Activated gamma-delta T cell treated with anti-CD3 and anti-CD28 coated beads, Interleukin-2, amount 50 U/mL, for 16 hours (primary cell): Measurements from ENCODE around the gene ADCY6.

ENCODE experiments used
- DNase-seq: peaks from one replicate; pipeline ENCODE4 v3.0.0-alpha.2; 2020; ENCODE audit warnings: low read depth

Gene ADCY6

DNA sequence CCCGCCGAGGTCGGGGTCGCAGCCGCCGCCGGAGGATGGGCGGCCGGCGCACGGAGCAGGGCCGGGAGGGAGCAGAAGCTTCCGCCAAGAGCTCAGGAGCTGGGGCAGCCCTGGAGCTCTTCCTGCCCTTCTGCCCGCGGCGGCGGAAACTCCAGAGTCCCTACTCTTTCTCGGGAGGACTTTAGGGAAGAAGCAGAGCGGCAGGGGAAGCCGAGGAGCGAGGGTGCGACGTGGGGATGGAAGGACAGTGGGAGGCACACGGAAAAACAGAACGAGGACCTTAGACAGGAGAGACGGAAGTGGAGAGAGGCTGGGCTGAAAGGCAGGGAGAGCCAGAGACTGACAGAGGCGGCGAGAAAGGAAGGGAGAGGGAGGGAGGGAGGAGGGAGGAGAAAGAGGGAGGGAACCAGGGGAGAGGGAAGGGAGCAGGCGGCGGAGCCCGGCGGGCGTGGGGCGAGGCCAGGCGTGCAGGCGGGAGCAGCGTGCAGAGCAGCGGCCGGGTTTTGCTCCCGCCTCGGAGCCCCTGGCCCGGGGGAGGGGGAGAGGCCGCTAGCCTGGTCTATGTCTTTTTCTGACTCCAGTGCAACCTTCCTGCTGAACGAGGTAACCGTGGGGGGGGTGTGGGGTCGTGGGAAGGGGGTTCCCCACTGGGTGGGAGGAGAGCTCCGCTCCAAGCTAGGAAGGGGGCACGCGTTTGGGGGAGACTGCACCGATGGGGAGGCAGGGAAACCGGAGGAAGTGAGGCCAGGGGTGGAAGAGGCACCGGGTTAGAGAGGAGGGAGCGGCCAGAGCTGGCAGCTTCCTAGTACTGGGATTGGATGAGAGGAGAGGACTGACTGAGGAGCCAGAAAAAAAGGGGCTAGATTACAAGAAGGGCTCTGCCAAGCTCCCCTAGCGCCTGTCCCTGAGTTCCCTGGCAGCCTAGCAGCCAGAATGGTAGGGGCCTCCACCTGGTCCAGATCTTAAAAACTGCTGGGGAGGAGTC lies 26.5 kb upstream of the ADCY6 start:
- DNase-seq, result no peak

DNA sequence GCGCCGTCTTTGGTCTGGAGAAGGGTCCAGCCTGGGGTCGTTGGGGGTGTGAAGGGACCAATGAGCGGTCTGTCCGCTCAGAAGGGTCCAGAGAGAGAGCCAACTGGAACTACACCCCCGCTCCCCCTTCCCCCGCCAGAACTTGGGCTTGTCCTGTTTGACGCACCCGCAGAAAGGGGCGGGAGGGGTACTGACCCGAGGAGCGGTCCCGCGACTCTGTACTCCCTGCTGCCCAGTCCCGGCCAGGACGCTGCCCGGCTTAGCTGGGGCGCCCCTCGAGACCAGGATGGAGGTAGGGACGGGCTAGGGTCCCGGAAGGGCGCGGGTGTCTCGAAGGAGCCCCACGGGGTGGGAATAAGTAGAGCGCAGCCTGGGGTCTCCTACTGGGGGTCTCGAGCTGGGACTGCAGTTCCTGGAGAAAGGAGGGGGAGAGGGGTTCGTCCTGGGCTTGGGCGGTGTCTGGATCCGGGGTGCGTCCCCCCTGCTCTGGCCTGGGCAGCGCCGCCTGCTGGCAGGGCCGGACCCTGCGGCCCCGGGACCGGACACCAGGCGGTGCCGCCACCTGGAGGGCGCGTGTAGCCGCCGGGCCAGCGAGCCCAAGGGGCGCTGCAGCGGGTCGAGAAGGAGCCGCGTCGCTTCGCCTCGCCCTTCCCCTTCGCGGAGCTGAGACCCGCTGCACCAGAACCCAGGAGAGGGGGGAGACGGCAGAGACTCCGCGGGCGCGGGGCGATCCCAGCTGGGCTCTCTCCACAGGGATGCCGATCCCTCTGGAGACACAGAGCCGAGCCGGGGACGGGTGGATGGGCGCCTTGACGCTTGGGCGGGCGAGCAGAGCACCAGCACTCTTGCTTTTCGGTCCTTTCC lies 25.6 kb upstream of the ADCY6 start:
- DNase-seq, result peak; percentile 59

DNA sequence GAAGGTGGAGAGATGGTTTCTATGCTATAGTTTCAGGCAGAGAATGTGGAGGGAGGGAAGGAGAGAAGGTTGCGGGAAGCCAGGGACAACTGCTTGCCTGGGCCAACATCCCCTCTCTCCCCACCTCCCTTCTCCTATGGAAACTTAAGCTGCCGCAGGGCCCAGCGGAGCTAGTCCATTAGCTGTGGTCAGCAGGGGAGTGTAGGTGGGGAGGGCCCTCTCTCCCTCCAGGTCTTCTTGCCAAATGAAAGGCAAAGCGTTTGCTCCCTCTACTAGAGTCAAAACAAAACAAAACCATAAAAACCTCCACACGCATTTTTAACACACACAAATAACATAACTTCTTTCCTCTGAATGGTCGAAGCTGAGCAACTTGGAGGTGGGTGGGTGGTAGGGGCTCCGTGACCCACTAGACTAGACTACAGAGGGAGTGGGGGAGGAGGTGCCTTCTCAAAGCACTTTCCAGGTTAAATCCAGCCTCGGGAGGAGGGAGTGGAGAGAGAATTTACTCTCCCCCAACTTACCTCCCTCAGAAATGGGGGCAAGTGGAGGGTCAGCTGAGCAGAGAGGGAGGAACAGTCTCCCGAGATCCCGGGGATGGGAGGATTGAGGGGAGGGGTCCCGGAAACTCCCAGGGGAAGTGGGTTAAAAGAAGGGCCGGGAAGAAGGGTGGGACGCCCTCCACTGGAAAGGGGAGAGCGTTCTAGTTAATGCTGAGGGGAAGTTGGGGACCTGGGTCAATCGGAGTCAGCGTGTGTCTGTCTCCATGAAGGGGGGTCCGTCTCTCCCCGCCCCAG lies 24.8 kb upstream of the ADCY6 start:
- no peak for DNase-seq

DNA sequence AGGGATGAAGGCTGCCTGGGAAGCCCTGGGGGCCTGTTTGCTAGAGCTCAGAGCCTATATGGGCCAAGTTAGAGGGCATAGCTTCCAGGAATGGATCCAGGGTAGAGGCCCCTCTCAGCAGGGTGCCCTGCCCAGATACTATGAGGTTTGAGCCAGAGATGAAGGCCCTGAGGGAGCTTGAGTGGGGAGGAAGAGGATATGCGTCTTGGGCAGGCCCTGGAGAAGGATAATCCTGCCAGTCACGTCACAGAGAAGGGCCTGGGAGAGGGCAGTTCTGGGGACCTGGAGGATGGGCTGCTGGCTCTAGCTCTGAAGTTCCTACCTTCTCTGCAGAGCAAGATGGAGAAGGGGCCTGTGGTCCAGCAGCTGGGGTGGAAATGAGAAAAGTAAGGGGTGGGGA lies 23.5 kb upstream of the ADCY6 start:
- DNase-seq, result no peak

DNA sequence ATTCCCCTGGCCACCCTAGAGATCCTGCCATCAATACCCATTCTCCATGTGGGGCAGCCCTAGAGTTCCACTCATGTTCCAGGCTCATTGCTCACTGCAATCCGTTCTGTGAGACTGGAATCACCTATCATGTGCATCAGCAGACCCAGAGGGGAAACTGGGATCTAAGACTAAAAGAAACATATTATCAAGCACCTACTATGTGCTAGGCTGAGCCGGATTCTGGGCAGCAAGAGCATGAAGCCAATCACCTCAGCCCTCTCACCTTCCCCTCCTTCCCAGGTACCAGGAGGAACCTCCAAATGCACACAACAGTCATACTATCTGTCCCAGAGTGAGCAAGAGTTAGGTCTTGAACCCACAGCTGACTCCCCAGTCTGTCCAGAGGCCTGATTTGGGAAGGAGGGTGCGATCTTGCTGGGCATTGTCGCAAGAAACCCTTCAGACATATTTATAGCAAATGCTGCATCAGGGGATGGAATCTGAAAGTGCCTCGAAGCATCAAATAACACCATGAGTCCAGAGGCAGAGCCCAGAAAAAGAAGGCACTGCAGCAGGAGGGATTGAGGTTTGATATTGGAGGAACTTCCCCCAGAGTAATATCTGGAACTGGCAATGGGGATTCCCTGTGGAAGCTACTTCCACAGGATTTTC lies 22.7 kb upstream of the ADCY6 start:
- no peak for DNase-seq

DNA sequence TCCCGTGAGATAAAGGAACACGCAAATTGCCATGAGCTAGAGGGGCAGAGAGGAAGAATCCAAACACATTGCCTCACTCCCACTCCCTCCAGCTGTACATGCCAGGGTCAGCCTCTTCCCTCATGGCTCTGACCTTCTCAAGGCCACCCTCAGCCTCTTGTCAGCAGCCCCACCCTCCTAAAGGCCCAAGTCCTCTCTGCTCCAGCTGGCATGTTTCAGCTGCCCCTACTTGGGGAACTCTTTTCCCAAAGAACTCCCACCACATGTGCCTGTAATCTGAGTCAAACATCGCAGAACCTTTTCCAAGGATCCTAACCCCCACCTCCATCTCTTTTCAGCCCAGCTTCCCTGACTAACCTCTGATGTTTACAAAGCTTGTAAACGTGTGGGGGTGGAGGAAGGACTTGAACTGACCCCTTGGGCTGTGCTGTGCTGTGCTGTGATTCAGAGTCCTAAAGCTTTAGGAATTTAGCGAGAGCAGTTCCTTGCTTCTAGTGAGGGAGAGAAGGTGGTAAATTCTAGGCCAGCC lies 22.1 kb upstream of the ADCY6 start:
- DNase-seq, result no peak

DNA sequence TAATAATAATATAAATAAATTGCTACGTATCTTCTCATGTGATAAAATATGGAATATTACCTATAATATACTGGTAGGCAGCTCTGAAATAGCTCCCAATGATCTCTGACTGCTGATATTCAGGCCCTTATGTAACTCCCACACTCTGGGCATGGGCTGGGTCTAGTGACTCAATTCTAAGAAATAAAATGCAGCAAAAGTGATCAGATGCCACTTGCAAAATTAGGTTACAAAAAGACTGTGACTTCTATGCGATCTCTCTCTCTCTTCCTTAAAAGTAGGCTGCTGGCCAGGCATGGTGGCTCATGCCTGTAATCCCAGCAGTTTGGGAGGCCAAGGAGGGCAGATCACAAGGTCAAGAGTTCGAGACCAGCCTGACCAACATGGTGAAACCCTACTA lies 19.1 kb upstream of the ADCY6 start:
- DNase-seq, result no peak

DNA sequence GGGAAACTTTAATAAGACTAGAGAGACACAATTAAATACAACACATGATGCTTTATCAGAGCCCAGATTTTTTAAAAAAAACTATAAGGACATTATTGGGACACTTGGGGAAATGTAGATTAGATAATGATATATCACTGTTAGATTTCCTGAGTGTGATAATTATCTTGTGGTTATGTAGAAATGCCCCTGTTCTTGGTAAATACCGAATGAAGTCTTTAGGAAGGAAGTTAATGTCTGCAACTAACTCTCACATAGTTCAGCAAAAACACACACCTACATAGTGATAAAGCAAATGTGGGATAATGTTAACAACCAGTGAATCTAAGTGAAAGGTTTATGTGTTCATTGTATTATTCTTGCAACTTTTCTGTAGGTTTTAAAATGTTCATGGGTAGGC lies 14.8 kb upstream of the ADCY6 start:
- no peak for DNase-seq

DNA sequence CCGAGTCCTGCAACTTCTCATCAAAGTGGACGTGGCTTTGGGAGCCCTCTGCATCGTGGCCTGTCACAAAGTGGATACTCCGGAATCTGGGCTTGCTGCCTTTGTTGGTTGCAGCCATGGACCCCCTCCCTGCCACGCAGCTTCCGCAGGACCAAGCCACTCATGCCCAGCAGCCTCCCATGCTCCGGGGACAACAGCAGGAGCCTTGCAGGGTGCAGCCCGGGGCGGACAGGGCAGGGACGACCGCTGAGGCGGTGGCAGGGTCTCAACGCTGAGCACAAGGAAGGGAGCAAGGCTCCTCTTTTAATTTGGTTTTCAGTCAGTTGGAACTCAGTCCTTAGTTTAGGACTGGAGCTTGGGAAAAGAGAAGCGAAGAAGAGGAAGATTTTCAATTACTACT lies 12.1 kb upstream of the ADCY6 start:
- DNase-seq, result no peak

DNA sequence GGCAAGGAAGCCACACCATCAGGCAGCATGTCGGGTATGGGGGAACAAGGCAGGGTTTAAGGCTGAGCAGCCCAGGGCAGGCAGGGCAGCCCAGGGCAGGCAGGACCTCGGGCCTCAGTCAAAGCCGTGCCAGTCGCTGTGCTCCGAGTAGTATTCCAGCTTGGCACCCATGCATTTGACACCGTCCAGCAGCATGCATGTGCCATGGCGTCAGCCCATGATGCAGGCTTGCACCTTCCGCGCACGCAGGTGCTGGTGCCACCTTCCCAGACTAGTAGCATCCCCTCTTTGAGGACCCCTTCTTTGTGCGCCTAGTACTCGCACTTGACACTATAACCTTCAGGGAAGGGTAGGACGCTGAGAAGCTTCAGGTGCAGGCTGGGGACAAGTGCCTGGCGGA lies 11.6 kb upstream of the ADCY6 start:
- DNase-seq, result no peak

DNA sequence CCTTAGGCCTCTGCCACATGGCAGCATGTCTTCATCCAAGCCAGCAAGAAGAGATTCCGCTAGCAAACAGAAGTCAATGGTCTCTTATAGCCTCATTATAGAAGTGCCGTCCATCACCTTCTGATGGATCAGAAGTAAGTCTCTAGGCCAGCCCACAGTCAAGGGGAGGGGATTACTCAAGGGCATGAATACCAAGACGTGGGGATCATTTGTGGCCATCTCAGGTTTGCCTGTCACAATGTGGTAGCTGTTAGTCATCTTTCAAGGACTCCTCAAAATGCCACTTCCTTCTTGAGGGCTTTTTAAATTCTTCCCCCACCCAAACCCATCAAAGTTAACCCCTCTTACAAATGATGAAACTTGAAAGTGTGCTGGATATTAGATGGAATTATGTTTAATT lies 8.1 kb upstream of the ADCY6 start:
- DNase-seq, result no peak

DNA sequence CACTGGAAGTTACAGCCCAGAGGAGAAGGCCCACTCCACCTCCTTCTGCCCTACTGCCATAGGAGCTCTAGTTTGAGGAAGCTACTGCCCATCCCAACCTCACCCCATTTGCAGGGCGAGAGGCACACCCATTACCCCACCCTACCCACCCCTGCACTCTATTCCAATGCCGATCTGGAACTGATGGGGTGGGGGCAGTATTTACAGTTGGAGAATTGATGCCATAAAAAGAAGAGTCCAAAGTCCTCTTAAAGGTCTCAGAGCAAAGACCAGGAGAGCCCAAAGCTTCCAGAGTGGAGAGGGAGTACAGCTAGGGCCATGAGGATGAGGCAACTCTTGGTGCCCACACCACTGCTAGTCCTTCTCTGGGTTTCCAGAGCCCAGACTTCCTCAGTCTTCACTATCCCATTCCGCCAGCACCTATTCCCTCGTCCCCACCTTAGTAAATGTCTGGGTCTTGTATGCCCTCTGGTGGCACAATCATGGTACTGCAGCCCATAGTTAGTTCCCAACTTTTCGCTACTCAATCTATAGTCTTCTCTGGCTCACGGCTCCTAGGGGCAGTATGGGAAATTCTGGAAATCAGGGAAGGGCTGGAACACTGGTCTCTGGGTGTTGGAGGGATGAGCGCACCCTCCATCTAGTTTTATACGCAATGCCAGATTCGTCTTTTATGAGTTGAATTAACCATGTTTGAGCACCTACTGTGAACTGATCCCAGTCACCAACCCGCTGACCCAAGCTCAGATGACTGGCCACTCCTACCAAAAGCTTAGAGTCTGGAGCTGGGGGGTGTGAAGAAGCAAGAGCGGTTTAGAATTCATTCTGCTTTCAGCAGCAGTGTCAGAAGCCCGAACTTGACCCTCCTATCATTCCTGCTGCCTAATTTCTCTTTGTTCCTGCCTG lies 6.9 kb upstream of the ADCY6 start:
- DNase-seq, result peak; percentile 30

DNA sequence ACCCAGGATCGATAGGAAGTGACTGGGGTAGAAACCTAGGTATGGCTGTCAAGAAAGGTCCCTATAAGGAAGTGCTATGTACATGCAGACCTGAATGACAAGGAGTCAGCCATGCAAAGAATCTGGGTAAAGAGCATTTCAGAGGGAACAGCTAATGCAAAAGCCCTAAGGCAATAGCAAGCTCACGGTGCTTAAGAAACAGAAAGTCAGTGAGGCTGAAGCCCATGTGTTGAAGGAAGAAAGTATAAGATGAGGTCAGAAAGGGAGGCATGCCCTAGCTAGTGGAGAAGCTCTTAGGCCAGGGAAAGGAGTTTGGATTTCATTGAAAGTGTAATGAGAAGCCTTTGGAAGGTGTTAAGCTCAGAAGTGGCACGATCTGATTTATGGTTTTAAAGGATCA lies 6.0 kb upstream of the ADCY6 start:
- no peak for DNase-seq

DNA sequence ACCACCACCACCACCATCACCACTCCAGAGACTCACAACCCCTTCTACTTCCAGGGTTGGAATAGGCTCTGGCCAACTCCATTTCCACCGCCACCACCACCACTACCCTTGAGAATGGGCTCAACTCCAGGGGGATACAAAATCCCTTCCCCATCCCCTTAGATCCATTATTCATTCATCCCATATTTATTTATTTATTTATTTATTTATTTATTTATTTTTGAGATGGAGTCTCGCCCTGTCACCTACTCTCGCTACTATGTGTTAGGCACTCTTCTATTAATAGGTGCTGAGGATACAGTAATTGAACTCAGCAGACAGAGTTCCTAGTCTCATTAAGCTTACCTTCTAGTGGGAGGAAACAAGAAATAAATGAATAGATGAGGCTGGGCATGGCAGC lies 4.8 kb upstream of the ADCY6 start:
- no peak for DNase-seq

DNA sequence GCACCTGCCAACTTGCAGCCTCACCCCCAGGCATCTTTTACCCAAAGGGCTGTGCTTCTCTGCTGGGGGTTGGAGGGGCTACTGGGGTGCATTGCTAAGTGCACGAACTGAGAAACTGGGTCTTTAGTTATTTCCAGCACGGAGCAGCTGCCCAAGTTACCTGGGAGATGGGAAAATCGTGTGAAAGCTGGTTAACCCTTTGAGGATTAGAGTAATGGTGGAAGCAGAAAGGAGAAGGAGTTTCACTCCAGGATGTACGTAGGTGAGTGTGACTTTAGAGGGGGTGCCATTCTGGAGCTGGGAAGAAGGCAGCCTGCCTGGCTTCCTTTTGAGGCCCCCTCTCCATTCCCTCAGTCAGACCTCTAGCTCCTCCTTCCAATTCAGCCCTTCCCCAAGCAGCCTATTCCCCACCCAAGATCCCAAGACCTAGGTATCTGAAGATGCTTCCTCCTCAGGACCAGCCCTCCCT lies 1.0 kb upstream of the ADCY6 start:
- no peak for DNase-seq

DNA sequence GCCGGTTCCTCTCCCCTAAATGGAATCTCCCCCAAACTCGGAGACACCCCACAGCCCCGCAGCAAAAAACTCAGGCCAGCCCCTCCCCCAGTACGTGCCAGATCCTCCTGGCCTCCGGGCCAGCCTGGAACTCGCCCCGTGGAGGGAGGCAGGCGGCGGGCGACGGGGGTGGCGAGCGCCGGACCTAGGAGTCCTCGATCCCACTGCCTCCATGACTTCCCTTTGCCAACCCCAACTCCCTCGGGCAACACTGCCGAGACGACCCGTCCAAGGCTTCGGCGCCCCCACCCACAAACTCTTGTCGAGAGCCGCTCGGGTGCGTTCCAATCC lies 400 bp downstream of the ADCY6 start:
- no peak for DNase-seq

DNA sequence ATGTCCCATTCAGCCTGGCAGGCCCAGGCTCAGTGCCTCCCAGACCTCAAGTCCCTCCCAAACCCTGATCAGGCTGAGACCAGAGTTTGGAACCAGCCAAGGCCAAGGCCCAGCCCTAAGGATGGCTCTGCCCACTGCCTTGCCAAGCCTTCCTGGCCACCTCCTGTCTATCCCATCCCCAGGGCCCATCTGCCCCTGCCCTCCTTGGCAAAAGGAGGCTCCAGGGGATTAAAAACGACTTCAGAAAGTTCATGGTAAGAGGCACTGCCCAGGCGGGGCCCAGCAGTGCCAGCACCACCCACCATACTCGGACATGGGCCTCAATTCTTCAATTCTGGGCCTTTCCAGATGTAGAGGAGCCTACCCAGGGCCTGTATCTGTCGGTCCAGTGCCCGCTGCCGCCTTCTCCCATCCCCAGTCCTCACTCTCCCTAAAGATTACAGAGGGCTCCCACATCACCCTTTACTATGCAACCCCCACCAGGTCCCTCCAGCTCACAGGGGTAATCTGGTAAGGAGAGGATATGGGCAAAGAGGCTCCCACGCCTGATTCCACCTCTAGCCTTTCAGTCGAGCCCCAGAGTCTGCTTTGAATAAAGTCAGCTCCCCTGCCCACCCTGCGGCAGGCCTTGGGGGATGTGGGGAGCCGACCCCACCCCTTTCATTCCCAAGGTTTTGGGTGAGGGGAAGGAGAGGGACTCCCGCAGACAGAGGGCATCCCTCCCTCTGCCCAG lies 932 bp downstream of the ADCY6 start:
- no peak for DNase-seq

DNA sequence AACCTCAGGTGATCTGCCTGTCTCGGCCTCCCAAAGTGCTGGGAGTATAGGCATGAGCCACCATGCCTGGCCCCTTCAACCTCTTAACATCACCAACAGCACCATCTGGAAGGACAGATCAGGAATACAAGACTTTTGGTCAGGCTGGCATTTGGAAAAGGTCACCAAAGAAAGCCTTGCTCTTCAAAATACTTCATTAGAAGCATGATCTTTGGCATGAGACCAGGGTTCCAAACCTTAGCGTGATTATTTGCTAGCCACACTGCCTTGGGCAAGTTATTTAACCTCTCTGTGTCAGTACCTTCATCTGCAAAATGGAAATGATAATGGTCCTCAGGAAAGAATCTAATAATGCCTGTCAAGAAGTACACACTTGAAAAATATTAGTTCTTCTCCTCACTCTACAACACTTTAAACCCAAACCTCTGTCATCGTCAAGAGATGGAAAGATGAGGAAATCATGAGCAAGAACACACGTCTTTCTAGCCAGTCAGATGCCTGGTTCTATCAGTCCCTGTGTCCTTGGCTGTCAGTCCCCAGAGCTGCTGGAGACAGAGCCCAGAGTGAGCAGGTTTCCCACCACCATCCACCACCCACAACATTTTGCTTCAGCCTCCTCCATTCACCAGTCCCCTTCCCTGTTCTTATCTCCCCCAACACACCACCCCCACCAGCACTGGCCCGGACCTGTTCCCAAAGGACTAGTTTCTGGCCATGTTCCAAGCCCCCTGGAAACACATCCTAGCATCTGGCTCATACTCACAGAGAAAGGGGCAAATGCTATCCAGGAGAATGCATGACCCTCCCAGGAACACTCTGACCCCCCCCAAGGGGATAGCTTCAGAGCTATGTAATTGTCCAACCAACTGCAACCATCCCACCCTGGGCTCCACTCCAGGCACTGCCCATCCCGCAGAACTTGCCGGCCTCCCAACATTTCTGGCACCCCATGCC lies 2.0 kb downstream of the ADCY6 start:
- DNase-seq, result no peak

DNA sequence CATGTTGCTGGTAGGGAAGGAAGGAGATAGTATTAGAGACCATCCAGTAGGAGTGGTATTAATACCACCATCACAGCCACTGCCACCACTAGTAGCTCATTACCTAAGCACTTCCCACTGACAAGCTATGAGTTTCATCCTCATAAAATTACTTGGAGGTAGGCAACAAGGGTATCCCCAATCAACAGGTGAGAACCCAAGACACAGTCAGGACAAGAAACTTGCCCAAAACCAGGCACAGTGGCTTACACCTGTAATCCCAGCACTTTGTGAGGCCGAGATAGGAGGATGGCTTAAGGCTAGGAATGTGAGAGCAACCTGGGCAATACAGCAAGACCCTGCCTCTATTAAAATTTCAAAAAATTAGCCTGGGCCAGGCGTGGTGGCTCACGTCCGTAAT lies 5.5 kb downstream of the ADCY6 start:
- DNase-seq, result no peak
